AG04449 (cell line): ENCODE results near the gene GCM1.

Experiments used
- CTCF ChIA-PET: fragments of 350-600 bp; formaldehyde crosslinking; extraction: SDS; loops from one replicate; lab custom pipeline; 2021; ENCODE audit warnings: antibody characterized with exemption; lab: Yijun Ruan, JAX
- POLR2A ChIA-PET: fragments of 400-600, 350-600 bp; formaldehyde crosslinking; extraction: SDS; loops from one replicate; lab custom pipeline; 2020; ENCODE audit warnings: antibody characterized with exemption, inconsistent platforms; lab: Yijun Ruan, JAX
- DNase-seq: peaks from one replicate; pipeline ENCODE4 v3.0.0-alpha.2; 2010; ENCODE audit warnings: low read depth, low spot score
- H3K4me3 ChIP-seq: 2 replicates; pipeline ENCODE4 v1.5.1; 2011; ENCODE audit warnings: low read depth, mild to moderate bottlenecking, control low read depth, low read length
- CTCF ChIP-seq: IDR thresholded peaks from one replicate; pipeline ENCODE4 v1.5.1; 2011; ENCODE audit warnings: mild to moderate bottlenecking, moderate library complexity, low read length, control low read depth, inconsistent platforms; ENCODE audit not compliant: insufficient read depth; ENCODE audit errors: missing control alignments

GCM1 gene

GRCh38 chr6:53133961-53134360, 14.7 kb downstream of the GCM1 start:
- no peak for TF ChIP-seq CTCF
- ChIA-PET POLR2A (no interaction called here), CTCF (no interaction called here)
- DNase-seq: no peak
- no peak overlapping the region for H3K4me3 ChIP-seq

- no peak overlapping the region for H3K4me3 ChIP-seq
- DNase-seq: no peak
- ChIA-PET CTCF (no interaction called here), POLR2A (no interaction called here)
- TF ChIP-seq CTCF: no peak
Measured at GRCh38 chr6:53130569-53131290, 17.9 kb downstream of the GCM1 start.

- CTCF ChIA-PET: interaction anchor here (1.0 kb wide), 1 partner anchor 9 kb away, joined by 3 read pairs; no protein-coding TSS in a partner anchor
- TF ChIP-seq CTCF: no peak
- POLR2A ChIA-PET: no interaction called here
- no peak for DNase-seq
- H3K4me3 ChIP-seq: no peak overlapping the region
Measured at GRCh38 chr6:53128842-53129241, 19.8 kb downstream of the GCM1 start.

GRCh38 chr6:53125276-53125675, 23.4 kb downstream of the GCM1 start:
- CTCF ChIA-PET: interaction anchor here (1.0 to 1.2 kb wide), 2 partner anchors 21 to 47 kb away, joined by 3 read pairs; no protein-coding TSS in a partner anchor

GRCh38 chr6:53124131-53124800, 24.4 kb downstream of the GCM1 start:
- no peak for TF ChIP-seq CTCF
- CTCF ChIA-PET: no interaction called here
- H3K4me3 ChIP-seq: no peak overlapping the region
- DNase-seq: no peak
- POLR2A ChIA-PET: no interaction called here

More at GRCh38 chr6:53125276-53125675, 23.4 kb downstream of the GCM1 start:
- no peak for TF ChIP-seq CTCF
- no peak for DNase-seq
- H3K4me3 ChIP-seq: no peak overlapping the region
- POLR2A ChIA-PET: no interaction called here

GRCh38 chr6:53119772-53120409, 28.8 kb downstream of the GCM1 start:
- no peak for DNase-seq
- CTCF ChIA-PET: interaction anchor here (0.8 kb wide), 2 partner anchors 9 to 364 kb away, joined by 3 read pairs; no protein-coding TSS in a partner anchor
- POLR2A ChIA-PET: no interaction called here
- no peak overlapping the region for H3K4me3 ChIP-seq
- TF ChIP-seq CTCF: no peak
